Measurements from ENCODE around the gene PTDSS2.
"Not testable (repeated sequence)": the region's sequence is repeated elsewhere in the genome, so short reads cannot be mapped to it uniquely, and the experiment has no call there.

The PTDSS2 gene

GRCh38 chr11:413120-414081 is 36.7 kb upstream of the PTDSS2 start:
- DNase-seq (ENCODE audit: low read depth) = no peak

GRCh38 chr11:414318-414857 is 35.7 kb upstream of the PTDSS2 start:
- DNase-seq (ENCODE audit: low read depth) = no peak

GRCh38 chr11:415640-416041 is 34.4 kb upstream of the PTDSS2 start:
- no peak for DNase-seq (ENCODE audit: low read depth)

GRCh38 chr11:416051-416756 is 33.9 kb upstream of the PTDSS2 start:
- DNase-seq (ENCODE audit: low read depth) = no peak

GRCh38 chr11:416757-417621 is 33.1 kb upstream of the PTDSS2 start:
- DNase-seq (ENCODE audit: low read depth) = no peak

GRCh38 chr11:417652-418342 is 32.3 kb upstream of the PTDSS2 start:
- no peak for DNase-seq (ENCODE audit: low read depth)

- no peak for DNase-seq (ENCODE audit: low read depth)
These were observed 31.5 kb upstream of the PTDSS2 start for GRCh38 chr11:418343-419247.

- DNase-seq (ENCODE audit: low read depth) = no peak
These were observed 30.7 kb upstream of the PTDSS2 start for GRCh38 chr11:419248-420005.

GRCh38 chr11:420054-420910 is 29.8 kb upstream of the PTDSS2 start:
- no peak for DNase-seq (ENCODE audit: low read depth)

GRCh38 chr11:420911-421321 is 29.2 kb upstream of the PTDSS2 start:
- DNase-seq (ENCODE audit: low read depth) = no peak

GRCh38 chr11:422249-422656 is 27.8 kb upstream of the PTDSS2 start:
- no peak for DNase-seq (ENCODE audit: low read depth)

- no peak for DNase-seq (ENCODE audit: low read depth)
These were observed 25.8 kb upstream of the PTDSS2 start for GRCh38 chr11:424232-424631.

- not testable (repeated sequence) for DNase-seq (ENCODE audit: low read depth)
These were observed 25.3 kb upstream of the PTDSS2 start for GRCh38 chr11:424766-425165.

GRCh38 chr11:425301-425700 is 24.8 kb upstream of the PTDSS2 start:
- no peak for DNase-seq (ENCODE audit: low read depth)

- no peak for DNase-seq (ENCODE audit: low read depth)
These were observed 23.2 kb upstream of the PTDSS2 start for GRCh38 chr11:426851-427250.

GRCh38 chr11:428295-428694 is 21.8 kb upstream of the PTDSS2 start:
- no peak for DNase-seq (ENCODE audit: low read depth)

GRCh38 chr11:429391-429790 is 20.7 kb upstream of the PTDSS2 start:
- DNase-seq (ENCODE audit: low read depth) = no peak

- DNase-seq (ENCODE audit: low read depth) = no peak
These were observed 20.1 kb upstream of the PTDSS2 start for GRCh38 chr11:429931-430456.

Data from GM04504 (cell line).